WTC11 (cell line): ENCODE results near the gene CD74. TPM values are rescaled to one million over a fixed set of nuclear protein-coding genes. Genes with fewer than 3 reads are reported as not detected.

Experiments used
- ATAC-seq: fragments of 200-7000 bp; cut with Tn5 transposase; 2 replicates; pipeline ENCODE4 v1.10.0; 2021; ENCODE audit warnings: mild to moderate bottlenecking, moderate library complexity
- CTCF ChIA-PET: fragments of 300-600 bp; sonication (Branson Sonifier 250); formaldehyde crosslinking; loops from one replicate; lab custom pipeline; 2021; ENCODE audit warnings: antibody characterized with exemption; lab: Charles Lee
- POLR2A ChIA-PET: fragments of 350-600 bp; sonication (Branson Sonifier 250); formaldehyde crosslinking; loops from one replicate; lab custom pipeline; 2021; ENCODE audit warnings: antibody characterized with exemption; lab: Charles Lee
- DNase-seq: peaks from one replicate; pipeline ENCODE4 v3.0.0; 2021; ENCODE audit warnings: low spot score
- H3K27ac Mint-ChIP-seq: 2 replicates; pipeline ENCODE4 v1.8.0; 2021; ENCODE audit warnings: mixed read lengths
- H3K27me3 Mint-ChIP-seq: 2 replicates; pipeline ENCODE4 v1.8.0; 2021; ENCODE audit warnings: low read depth, mild to moderate bottlenecking, moderate library complexity, mixed read lengths
- H3K36me3 Mint-ChIP-seq: 2 replicates; pipeline ENCODE4 v1.8.0; 2021; ENCODE audit warnings: mixed read lengths
- H3K4me1 Mint-ChIP-seq: 2 replicates; pipeline ENCODE4 v1.8.0; 2022; ENCODE audit warnings: mixed read lengths
- H3K4me3 Mint-ChIP-seq: 2 replicates; pipeline ENCODE4 v1.8.0; 2021; ENCODE audit warnings: mild to moderate bottlenecking, moderate library complexity, mixed read lengths
- H3K9me3 Mint-ChIP-seq: 2 replicates; pipeline ENCODE4 v1.8.0; 2021; ENCODE audit warnings: mixed read lengths
- EMX1 ChIP-seq: fragments of 250-450 bp; sonication (Bioruptor Pico); IDR thresholded peaks from 2 replicates; pipeline ENCODE4 v1.8.0; 2021; ENCODE audit warnings: mild to moderate bottlenecking
- JUN ChIP-seq: sonication (generic); formaldehyde crosslinking; IDR thresholded peaks from 2 replicates; pipeline ENCODE4 v1.8.0; 2023; ENCODE audit warnings: mild to moderate bottlenecking, missing genetic modification reagents
- MAX ChIP-seq: sonication (generic); formaldehyde crosslinking; IDR thresholded peaks from 2 replicates; pipeline ENCODE4 v1.8.0; 2022; ENCODE audit warnings: mild to moderate bottlenecking, missing genetic modification reagents
- MYBL2 ChIP-seq: sonication (generic); formaldehyde crosslinking; IDR thresholded peaks from 2 replicates; pipeline ENCODE4 v1.8.1; 2023; ENCODE audit warnings: mild to moderate bottlenecking, moderate library complexity, missing genetic modification reagents
- PRDM15 ChIP-seq: sonication (generic); formaldehyde crosslinking; IDR thresholded peaks from 2 replicates; pipeline ENCODE4 v1.8.0; 2022; ENCODE audit warnings: missing genetic modification reagents
- RELA ChIP-seq: sonication (generic); formaldehyde crosslinking; IDR thresholded peaks from 2 replicates; pipeline ENCODE4 v1.8.1; 2022; ENCODE audit warnings: missing genetic modification reagents, mild to moderate bottlenecking, borderline replicate concordance
- ZNF219 ChIP-seq: sonication (generic); formaldehyde crosslinking; IDR thresholded peaks from 2 replicates; pipeline ENCODE4 v1.8.0; 2023; ENCODE audit warnings: missing genetic modification reagents, mild to moderate bottlenecking, borderline replicate concordance
- ZNF512 ChIP-seq: sonication (generic); formaldehyde crosslinking; IDR thresholded peaks from 2 replicates; pipeline ENCODE4 v1.8.1; 2022; ENCODE audit warnings: missing genetic modification reagents, borderline replicate concordance
- total RNA-seq: library from RNA; stranded (reverse); gene quantifications from 3 replicates; pipeline ENCODE4 v1.2.3, GENCODE V29; 2021
- TF ChIP-seq, protein P1 (sequence below): sonication (generic); formaldehyde crosslinking; conservative IDR thresholded peaks from 2 replicates; pipeline ENCODE4 v1.8.1; 2023; ENCODE audit warnings: mild to moderate bottlenecking, low read depth, missing genetic modification reagents, moderate library complexity
- TF ChIP-seq, protein P2 (sequence below): sonication (generic); formaldehyde crosslinking; IDR thresholded peaks from 2 replicates; pipeline ENCODE4 v1.8.1; 2023; ENCODE audit warnings: mild to moderate bottlenecking, moderate library complexity, missing genetic modification reagents

CD74 gene
- total RNA-seq, 1 experiment from 2014 or later = 28.2 TPM

GRCh38 chr5:150384701-150385100 is 28.0 kb downstream of the CD74 start (continued):
- TF ChIP-seq PRDM15 (CRISPR knock-in tag) = no peak
- TF ChIP-seq, protein P1, sequence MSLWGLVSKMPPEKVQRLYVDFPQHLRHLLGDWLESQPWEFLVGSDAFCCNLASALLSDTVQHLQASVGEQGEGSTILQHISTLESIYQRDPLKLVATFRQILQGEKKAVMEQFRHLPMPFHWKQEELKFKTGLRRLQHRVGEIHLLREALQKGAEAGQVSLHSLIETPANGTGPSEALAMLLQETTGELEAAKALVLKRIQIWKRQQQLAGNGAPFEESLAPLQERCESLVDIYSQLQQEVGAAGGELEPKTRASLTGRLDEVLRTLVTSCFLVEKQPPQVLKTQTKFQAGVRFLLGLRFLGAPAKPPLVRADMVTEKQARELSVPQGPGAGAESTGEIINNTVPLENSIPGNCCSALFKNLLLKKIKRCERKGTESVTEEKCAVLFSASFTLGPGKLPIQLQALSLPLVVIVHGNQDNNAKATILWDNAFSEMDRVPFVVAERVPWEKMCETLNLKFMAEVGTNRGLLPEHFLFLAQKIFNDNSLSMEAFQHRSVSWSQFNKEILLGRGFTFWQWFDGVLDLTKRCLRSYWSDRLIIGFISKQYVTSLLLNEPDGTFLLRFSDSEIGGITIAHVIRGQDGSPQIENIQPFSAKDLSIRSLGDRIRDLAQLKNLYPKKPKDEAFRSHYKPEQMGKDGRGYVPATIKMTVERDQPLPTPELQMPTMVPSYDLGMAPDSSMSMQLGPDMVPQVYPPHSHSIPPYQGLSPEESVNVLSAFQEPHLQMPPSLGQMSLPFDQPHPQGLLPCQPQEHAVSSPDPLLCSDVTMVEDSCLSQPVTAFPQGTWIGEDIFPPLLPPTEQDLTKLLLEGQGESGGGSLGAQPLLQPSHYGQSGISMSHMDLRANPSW (CRISPR knock-in tag) = no peak
- no peak for TF ChIP-seq ZNF512 (CRISPR knock-in tag)
- TF ChIP-seq EMX1 = no peak
- no peak for TF ChIP-seq MYBL2 (CRISPR knock-in tag)
- TF ChIP-seq, protein P2, sequence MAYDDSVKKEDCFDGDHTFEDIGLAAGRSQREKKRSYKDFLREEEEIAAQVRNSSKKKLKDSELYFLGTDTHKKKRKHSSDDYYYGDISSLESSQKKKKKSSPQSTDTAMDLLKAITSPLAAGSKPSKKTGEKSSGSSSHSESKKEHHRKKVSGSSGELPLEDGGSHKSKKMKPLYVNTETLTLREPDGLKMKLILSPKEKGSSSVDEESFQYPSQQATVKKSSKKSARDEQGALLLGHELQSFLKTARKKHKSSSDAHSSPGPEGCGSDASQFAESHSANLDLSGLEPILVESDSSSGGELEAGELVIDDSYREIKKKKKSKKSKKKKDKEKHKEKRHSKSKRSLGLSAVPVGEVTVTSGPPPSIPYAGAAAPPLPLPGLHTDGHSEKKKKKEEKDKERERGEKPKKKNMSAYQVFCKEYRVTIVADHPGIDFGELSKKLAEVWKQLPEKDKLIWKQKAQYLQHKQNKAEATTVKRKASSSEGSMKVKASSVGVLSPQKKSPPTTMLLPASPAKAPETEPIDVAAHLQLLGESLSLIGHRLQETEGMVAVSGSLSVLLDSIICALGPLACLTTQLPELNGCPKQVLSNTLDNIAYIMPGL (CRISPR knock-in tag) = no peak
- no peak for TF ChIP-seq RELA (CRISPR knock-in tag)
- TF ChIP-seq ZNF219 (CRISPR knock-in tag) = no peak

- POLR2A ChIA-PET = interaction anchor here (0.8 to 1.5 kb wide), 3 partner anchors 8 to 22 kb away, joined by 3 to 4 read pairs (median 3); no protein-coding TSS in a partner anchor
- Mint-ChIP-seq H3K9me3 (no peaks in the 10 kb centered on the region), H3K4me1 (no peaks in the 10 kb centered on the region), H3K27me3 (no peaks in the 10 kb centered on the region), H3K27ac (no peak overlapping the region), H3K4me3 (no peak overlapping the region), H3K36me3 (peaks cover 89% of the 10 kb centered on the region)
- CTCF ChIA-PET = no interaction called here
- TF ChIP-seq, protein P1 (CRISPR knock-in tag) = no peak
- no peak for TF ChIP-seq JUN (CRISPR knock-in tag)
- no peak for TF ChIP-seq MAX (CRISPR knock-in tag)
- DNase-seq (no peak), ATAC-seq (no peak)
Observed at GRCh38 chr5:150377964-150378694, 34.6 kb downstream of the CD74 start.
